Measurements from ENCODE around the gene LCP2. TPM values are rescaled to one million over a fixed set of nuclear protein-coding genes. Genes with fewer than 3 reads are reported as not detected.

LCP2 gene
- total and polyA plus RNA-seq, 2 donors (not counting 1 experiment from before 2014, with no cell fraction given), result 11.7 to 13.9 TPM

- Histone ChIP-seq H3K9me3 (ENCODE audit: control extremely low read depth in 1 of 3, control insufficient read depth in 2 of 3, insufficient read depth in 1 of 3, low read length in 2 of 3) (no peaks in the 10 kb centered on the region), H3K27me3 (replicated peaks in 1 of 4; ENCODE audit: control extremely low read depth in 1 of 4, control insufficient read depth in 3 of 4, insufficient read depth in 4 of 4, low read length in 3 of 4) (peaks cover 0 to 5% (median 0%) of the 10 kb centered on the region in 4 experiments), H3K36me3 (replicated peaks in 1 of 2; ENCODE audit: control extremely low read depth in 1 of 2, control insufficient read depth in 1 of 2, extremely low read depth in 1 of 2, insufficient read depth in 2 of 2, low read length in 1 of 2) (peaks cover 2 to 9% of the 10 kb centered on the region in 2 experiments), H3K4me2 (replicated peaks; ENCODE audit: low read depth, low read length, poor library complexity, severe bottlenecking) (no peak overlapping the region), H3K4me3 (ENCODE audit: control extremely low read depth in 1 of 5, extremely low read depth in 1 of 5, insufficient read depth in 1 of 5, low read depth in 2 of 5, low read length in 4 of 5) (no peak overlapping the region), H3K9ac (ENCODE audit: low read length) (no peak overlapping the region), H4K20me1 (ENCODE audit: control insufficient read depth, insufficient read depth, low read length, poor library complexity, severe bottlenecking) (no peaks in the 10 kb centered on the region), H3K4me1 (ENCODE audit: control insufficient read depth in 2 of 2, insufficient read depth in 2 of 2, low read length in 2 of 2) (peaks cover 13 to 17% of the 10 kb centered on the region in 2 donors), H2AFZ (ENCODE audit: insufficient read depth, low read depth, low read length, poor library complexity, severe bottlenecking) (no peak overlapping the region), H3K79me2 (ENCODE audit: control insufficient read depth, insufficient read depth, low read length) (no peaks in the 10 kb centered on the region), H3K27ac (ENCODE audit: low read length in 2 of 2) (no peak overlapping the region)
- H3K4me1 Mint-ChIP-seq, result peaks cover 19% of the 10 kb centered on the region
- TF ChIP-seq CTCF (IDR thresholded peaks at IDR 0.05), result no peak
- no peak for TF ChIP-seq EZH2 (IDR thresholded peaks at IDR 0.05; ENCODE audit: borderline replicate concordance, insufficient read depth, low read depth, low read length, poor library complexity, severe bottlenecking)
- H3K4me3 Mint-ChIP-seq, result no peak overlapping the region
- DNase-seq (no peak), ATAC-seq (ENCODE audit: low read depth) (no peak)
- no peaks in the 10 kb centered on the region for H3K9me3 Mint-ChIP-seq (ENCODE audit: insufficient read depth)
- intact Hi-C loops (cut with micrococcal nuclease), result loop anchor here (5.0 kb wide), 3 partner anchors 36 to 164 kb away; no protein-coding TSS in a partner anchor
- peaks cover 13% of the 10 kb centered on the region for H3K27me3 Mint-ChIP-seq
- ChIA-PET CTCF (interaction anchor here (0.6 to 6.9 kb wide), 27 partner anchors 9 to 168 kb away, joined by 3 to 218 read pairs (median 5); partner anchors contain the start of gene LCP2), POLR2A (interaction anchor here (0.7 kb wide), 1 partner anchor 64 kb away, joined by 3 read pairs; no protein-coding TSS in a partner anchor)
- H3K27ac Mint-ChIP-seq, result no peak overlapping the region
- WGBS (ENCODE audit: insufficient coverage), result 73% methylated on average over 11 of the region's 17 CpGs
Observed at GRCh38 chr5:170266570-170267381, 30.8 kb downstream of the LCP2 start.

- WGBS (ENCODE audit: insufficient coverage), result 100% methylated on average over 2 of the region's 5 CpGs
- DNase-seq (no peak), ATAC-seq (ENCODE audit: low read depth) (no peak)
- CTCF ChIA-PET, result interaction anchor here (1.2 to 6.9 kb wide), 13 partner anchors 14 to 158 kb away, joined by 3 to 218 read pairs (median 15); partner anchors contain the start of gene LCP2
- H3K27ac Mint-ChIP-seq, result no peak overlapping the region
- no peaks in the 10 kb centered on the region for H3K9me3 Mint-ChIP-seq (ENCODE audit: insufficient read depth)
- intact Hi-C loops (cut with micrococcal nuclease), result loop anchor here (5.0 kb wide), 3 partner anchors 37 to 163 kb away; no protein-coding TSS in a partner anchor
- TF ChIP-seq EZH2 (IDR thresholded peaks at IDR 0.05; ENCODE audit: borderline replicate concordance, insufficient read depth, low read depth, low read length, poor library complexity, severe bottlenecking), result no peak
- no peak for TF ChIP-seq CTCF (IDR thresholded peaks at IDR 0.05)
- peaks cover 13 to 17% of the 10 kb centered on the region in 2 donors for H3K4me1 ChIP-seq (ENCODE audit: control insufficient read depth in 2 of 2, insufficient read depth in 2 of 2, low read length in 2 of 2)
- H3K9ac ChIP-seq (ENCODE audit: low read length), result no peak overlapping the region
- peaks cover 13% of the 10 kb centered on the region for H3K27me3 Mint-ChIP-seq
- H3K27me3 ChIP-seq (replicated peaks in 1 of 4; ENCODE audit: control extremely low read depth in 1 of 4, control insufficient read depth in 3 of 4, insufficient read depth in 4 of 4, low read length in 3 of 4), result peaks cover 0 to 5% (median 0%) of the 10 kb centered on the region in 4 experiments
- peaks cover 0 to 10% of the 10 kb centered on the region in 2 experiments for H3K36me3 ChIP-seq (replicated peaks in 1 of 2; ENCODE audit: control extremely low read depth in 1 of 2, control insufficient read depth in 1 of 2, extremely low read depth in 1 of 2, insufficient read depth in 2 of 2, low read length in 1 of 2)
- H3K4me3 ChIP-seq (ENCODE audit: control extremely low read depth in 1 of 5, extremely low read depth in 1 of 5, insufficient read depth in 1 of 5, low read depth in 2 of 5, low read length in 4 of 5), result no peak overlapping the region
- no peaks in the 10 kb centered on the region for H3K79me2 ChIP-seq (ENCODE audit: control insufficient read depth, insufficient read depth, low read length)
- POLR2A ChIA-PET, result no interaction called here
- no peaks in the 10 kb centered on the region for H4K20me1 ChIP-seq (ENCODE audit: control insufficient read depth, insufficient read depth, low read length, poor library complexity, severe bottlenecking)
- no peak overlapping the region for H3K27ac ChIP-seq (ENCODE audit: low read length in 2 of 2)
- H3K4me3 Mint-ChIP-seq, result no peak overlapping the region
- no peak overlapping the region for H3K4me2 ChIP-seq (replicated peaks; ENCODE audit: low read depth, low read length, poor library complexity, severe bottlenecking)
- H3K4me1 Mint-ChIP-seq, result peaks cover 19% of the 10 kb centered on the region
- no peak overlapping the region for H2AFZ ChIP-seq (ENCODE audit: insufficient read depth, low read depth, low read length, poor library complexity, severe bottlenecking)
- H3K9me3 ChIP-seq (ENCODE audit: control extremely low read depth in 1 of 3, control insufficient read depth in 2 of 3, insufficient read depth in 1 of 3, low read length in 2 of 3), result no peaks in the 10 kb centered on the region
Observed at GRCh38 chr5:170265522-170265921, 32.1 kb downstream of the LCP2 start.

Data from B cell (primary cell).